Measurements from ENCODE around the gene MINK1.

MINK1 gene

GRCh38 chr17:4881761-4882555 is 48.8 kb downstream of the MINK1 start:
- DNase-seq, result peak; percentile 81

GRCh38 chr17:4884489-4884888 is 51.3 kb downstream of the MINK1 start:
- DNase-seq, result no peak

GRCh38 chr17:4886830-4887229 is 53.7 kb downstream of the MINK1 start:
- DNase-seq, result no peak

GRCh38 chr17:4887581-4887980 is 54.4 kb downstream of the MINK1 start:
- no peak for DNase-seq

- DNase-seq, result no peak
Observed at GRCh38 chr17:4891411-4892410, 58.6 kb downstream of the MINK1 start.

GRCh38 chr17:4892499-4893221 is 59.5 kb downstream of the MINK1 start:
- no peak for DNase-seq

- no peak for DNase-seq
Observed at GRCh38 chr17:4893272-4893671, 60.1 kb downstream of the MINK1 start.

- no peak for DNase-seq
Observed at GRCh38 chr17:4893721-4894560, 60.8 kb downstream of the MINK1 start.

- no peak for DNase-seq
Observed at GRCh38 chr17:4895121-4895520, 62.0 kb downstream of the MINK1 start.

- no peak for DNase-seq
Observed at GRCh38 chr17:4895657-4896331, 62.7 kb downstream of the MINK1 start.

GRCh38 chr17:4896332-4897197 is 63.4 kb downstream of the MINK1 start:
- DNase-seq, result no peak

- DNase-seq, result no peak
Observed at GRCh38 chr17:4897198-4897687, 64.1 kb downstream of the MINK1 start.

- no peak for DNase-seq
Observed at GRCh38 chr17:4897785-4898184, 64.6 kb downstream of the MINK1 start.

- DNase-seq, result no peak
Observed at GRCh38 chr17:4898351-4898750, 65.2 kb downstream of the MINK1 start.

GRCh38 chr17:4898927-4899326 is 65.8 kb downstream of the MINK1 start:
- DNase-seq, result no peak

- DNase-seq, result no peak
Observed at GRCh38 chr17:4899341-4900230, 66.4 kb downstream of the MINK1 start, which contains the start of gene C17orf107. C17orf107 (plus strand) TSS chr17:4899536; CDS start chr17:4899763, 227 bp downstream.

- DNase-seq, result no peak
Observed at GRCh38 chr17:4900231-4901107, 67.3 kb downstream of the MINK1 start.

GRCh38 chr17:4901108-4901647 is 68.0 kb downstream of the MINK1 start:
- no peak for DNase-seq

Measured in OCI-M1 (cell line).